H1 (cell line): ENCODE results near the gene GEMIN7. TPM values are rescaled to one million over a fixed set of nuclear protein-coding genes. Genes with fewer than 3 reads are reported as not detected.

Source experiments
- CTCF ChIA-PET: fragments of 300-600 bp; sonication (Branson Sonifier 250); formaldehyde crosslinking; loops from one replicate; lab custom pipeline; 2021; ENCODE audit not compliant: partially characterized antibody; lab: Charles Lee
- POLR2A ChIA-PET: fragments of 300-600 bp; sonication (Branson Sonifier 250); formaldehyde crosslinking; loops from one replicate; lab custom pipeline; 2021; ENCODE audit warnings: inconsistent platforms; ENCODE audit not compliant: partially characterized antibody; lab: Charles Lee
- DNase-seq, 2 experiments: peaks; one replicate each; pipeline versions ENCODE4 v3.0.0 to v3.0.0-alpha.2; 2010 to 2022; ENCODE audit warnings: low spot score in 2 of 2, low read depth in 1 of 2, mixed read lengths in 1 of 2
- FAIRE-seq: peaks from 2 replicates; lab custom pipeline; 2011; peaks lifted over from hg19 to GRCh38; lab: Jason Lieb, UNC
- H2AFZ ChIP-seq: 2 replicates; pipeline ENCODE4 v1.8.1; 2012; ENCODE audit warnings: low read length, inconsistent platforms
- H2AK5ac ChIP-seq: 2 replicates; pipeline ENCODE4 v1.6.1; 2013; ENCODE audit warnings: low read depth, low read length
- H2BK120ac ChIP-seq: replicated peaks from 2 replicates; pipeline ENCODE3; 2013; ENCODE audit warnings: low read depth, low read length, inconsistent platforms
- H2BK12ac ChIP-seq: 2 replicates; pipeline ENCODE4 v1.6.1; 2013; ENCODE audit warnings: low read depth, low read length
- H2BK15ac ChIP-seq: 2 replicates; pipeline ENCODE4 v1.6.1; 2013; ENCODE audit warnings: low read length
- H2BK20ac ChIP-seq: 2 replicates; pipeline ENCODE4 v1.6.1; 2013; ENCODE audit warnings: low read length
- H2BK5ac ChIP-seq: 2 replicates; pipeline ENCODE4 v1.6.1; 2013; ENCODE audit warnings: low read depth, low read length
- H3K14ac ChIP-seq: 2 replicates; pipeline ENCODE4 v1.6.1; 2013; ENCODE audit warnings: inconsistent platforms; ENCODE audit not compliant: insufficient read length
- H3K18ac ChIP-seq: 2 replicates; pipeline ENCODE4 v1.6.1; 2013; ENCODE audit warnings: low read length; ENCODE audit errors: extremely low read depth
- H3K23ac ChIP-seq: 2 replicates; pipeline ENCODE4 v1.6.1; 2013; ENCODE audit warnings: inconsistent platforms; ENCODE audit not compliant: insufficient read length
- H3K23me2 ChIP-seq: 2 replicates; pipeline ENCODE4 v1.6.1; 2013; ENCODE audit warnings: low read depth, low read length
- H3K27ac ChIP-seq: 2 replicates; pipeline ENCODE4 v1.6.1; 2011; ENCODE audit warnings: low read depth, low read length, inconsistent platforms
- H3K27me3 ChIP-seq, 4 experiments: replicated peaks in 1 of 4; 1 replicate in 1 of 4; 2 replicates in 3 of 4; pipeline versions ENCODE4 v1.6.1 to v1.8.1; 2011 to 2013; ENCODE audit warnings: low read length in 3 of 4, mild to moderate bottlenecking in 3 of 4, inconsistent platforms in 2 of 4, mixed read lengths in 2 of 4, moderate library complexity in 1 of 4; ENCODE audit not compliant: control insufficient read depth in 3 of 4, insufficient read depth in 3 of 4; ENCODE audit errors: extremely low read depth in 1 of 4
- H3K36me3 ChIP-seq, 4 experiments: 2 replicates each; pipeline versions ENCODE4 v1.6.1 to v1.8.1; 2011 to 2013; ENCODE audit warnings: mild to moderate bottlenecking in 4 of 4, low read length in 3 of 4, moderate library complexity in 2 of 4, control low read depth in 1 of 4, inconsistent platforms in 1 of 4; ENCODE audit not compliant: insufficient read depth in 4 of 4, control insufficient read depth in 2 of 4
- H3K4ac ChIP-seq: replicated peaks from 2 replicates; pipeline ENCODE3; 2013; ENCODE audit warnings: low read length, low read depth, mixed read lengths, inconsistent platforms; ENCODE audit not compliant: insufficient read length
- H3K4me1 ChIP-seq, 4 experiments: replicated peaks in 1 of 4; 1 replicate in 1 of 4; 2 replicates in 3 of 4; pipeline versions ENCODE4 v1.6.1 to v1.8.1; 2011 to 2013; ENCODE audit warnings: low read length in 3 of 4, inconsistent platforms in 2 of 4, mixed read lengths in 1 of 4; ENCODE audit not compliant: insufficient read depth in 4 of 4, control insufficient read depth in 3 of 4
- H3K4me2 ChIP-seq, 2 experiments: 2 replicates each; pipeline versions ENCODE4 v1.6.1 to v1.8.1; 2011 to 2013; ENCODE audit warnings: low read depth in 2 of 2, low read length in 2 of 2, control low read depth in 1 of 2, inconsistent platforms in 1 of 2, mild to moderate bottlenecking in 1 of 2; ENCODE audit not compliant: insufficient read depth in 1 of 2
- H3K4me3 ChIP-seq, 4 experiments: fragments of 200-600, 300-600 bp in 1 of 4; sonication (generic), shearing (Covaris generic), sonication (Bioruptor Twin) in 1 of 4; 2 replicates each; pipeline versions ENCODE4 v1.5.1 to v1.8.1; 2011 to 2016; ENCODE audit warnings: low read length in 4 of 4, low read depth in 3 of 4, control low read depth in 2 of 4, inconsistent platforms in 2 of 4, mild to moderate bottlenecking in 2 of 4, mixed read lengths in 1 of 4, moderate library complexity in 1 of 4; ENCODE audit not compliant: insufficient read depth in 2 of 4; ENCODE audit errors: extremely low read depth in 1 of 4
- H3K56ac ChIP-seq: replicated peaks from 2 replicates; pipeline ENCODE3; 2013; ENCODE audit warnings: low read depth, mild to moderate bottlenecking, mixed read lengths, low read length, inconsistent platforms; ENCODE audit not compliant: insufficient read length
- H3K79me1 ChIP-seq: 2 replicates; pipeline ENCODE4 v1.6.1; 2013; ENCODE audit warnings: low read depth, low read length, control low read depth
- H3K79me2 ChIP-seq, 2 experiments: 2 replicates each; pipeline versions ENCODE4 v1.6.1 to v1.8.1; 2012 to 2013; ENCODE audit warnings: low read length in 2 of 2, mild to moderate bottlenecking in 2 of 2, inconsistent platforms in 1 of 2; ENCODE audit not compliant: insufficient read depth in 2 of 2, control insufficient read depth in 1 of 2
- H3K9ac ChIP-seq, 4 experiments: replicated peaks in 1 of 4; 1 replicate in 1 of 4; 2 replicates in 3 of 4; pipeline versions ENCODE4 v1.6.1 to v1.8.1; 2011 to 2013; ENCODE audit warnings: low read depth in 3 of 4, low read length in 3 of 4, control low read depth in 2 of 4, mild to moderate bottlenecking in 2 of 4, moderate library complexity in 2 of 4, inconsistent platforms in 1 of 4; ENCODE audit errors: extremely low read depth in 1 of 4
- H3K9me3 ChIP-seq, 2 experiments: 2 replicates each; pipeline versions ENCODE4 v1.6.1 to v1.8.1; 2012 to 2013; ENCODE audit warnings: mild to moderate bottlenecking in 2 of 2, moderate library complexity in 2 of 2, control low read depth in 1 of 2, inconsistent platforms in 1 of 2, low read depth in 1 of 2, low read length in 1 of 2, mixed read lengths in 1 of 2; ENCODE audit not compliant: insufficient read depth in 2 of 2
- H4K20me1 ChIP-seq, 2 experiments: replicated peaks in 1 of 2; 2 replicates each; pipeline versions ENCODE3 to v1.8.1; 2011 to 2013; ENCODE audit warnings: inconsistent platforms in 2 of 2, low read length in 2 of 2, mild to moderate bottlenecking in 1 of 2; ENCODE audit not compliant: insufficient read depth in 2 of 2, control insufficient read depth in 1 of 2
- H4K5ac ChIP-seq: 2 replicates; pipeline ENCODE4 v1.6.1; 2013; ENCODE audit warnings: low read length, low read depth, mixed read lengths, inconsistent platforms; ENCODE audit not compliant: insufficient read length
- H4K8ac ChIP-seq: 2 replicates; pipeline ENCODE4 v1.8.0; 2013; ENCODE audit warnings: mild to moderate bottlenecking, moderate library complexity, low read length, inconsistent platforms; ENCODE audit not compliant: insufficient read depth; ENCODE audit errors: extremely low read depth
- H4K91ac ChIP-seq: replicated peaks from 2 replicates; pipeline ENCODE3; 2013; ENCODE audit warnings: low read length, mixed read lengths, inconsistent platforms; ENCODE audit not compliant: insufficient read length
- ASH2L ChIP-seq: fragments of 200-600, 300-600 bp; sonication (generic); IDR thresholded peaks from one replicate; pipeline ENCODE4 v1.7.1; 2017; ENCODE audit warnings: low read length
- SRF ChIP-seq: IDR thresholded peaks from 2 replicates; pipeline ENCODE4 v1.6.1; 2011; ENCODE audit warnings: mild to moderate bottlenecking, low read depth, low read length, moderate library complexity
- ZNF274 ChIP-seq: IDR thresholded peaks from 2 replicates; pipeline ENCODE4 v1.7.0; 2012; ENCODE audit warnings: low read length, borderline replicate concordance; ENCODE audit errors: extremely low read depth
- WGBS, 2 experiments: shearing (Covaris generic) in 1 of 2; methylation state at CpG; one replicate each; pipeline versions ENCODE4 v1.1.6 to v1.1.7; 2013 to 2015; ENCODE audit warnings: low lambda C conversion rate in 2 of 2, mixed read lengths in 2 of 2, inconsistent platforms in 1 of 2, low coverage in 1 of 2, missing lambda C conversion rate in 1 of 2; ENCODE audit not compliant: insufficient replicate concordance in 2 of 2, insufficient coverage in 1 of 2, insufficient read length in 1 of 2; ENCODE audit errors: extremely low coverage in 1 of 2, missing lambda C conversion rate in 1 of 2; 5-methylcytosine and 5-hydroxymethylcytosine counted together
- polyA plus RNA-seq, 7 experiments: library from polyadenylated mRNA; depleted of rRNA in 3 of 7; stranded (reverse) in 5 of 7; unstranded in 2 of 7; fragments of >200 nt in 5 of 7; fragments of 200-250 nt in 2 of 7; gene quantifications; 1 replicate in 5 of 7; 2 replicates in 1 of 7; 4 replicates in 1 of 7; pipeline versions ENCODE4 v1.2.1 to v1.2.3, GENCODE V29; 2011 to 2013; ENCODE audit warnings: missing spikeins in 2 of 7, mixed read lengths in 2 of 7
- total RNA-seq: library from RNA; stranded (reverse); fragmentation: NEBNext Ultra II Directional; extraction: Animal tissue kit (Norgen Biotek cat#: 25700); gene quantifications from 2 replicates; pipeline ENCODE4 v1.2.1, GENCODE V29; 2021

The GEMIN7 gene
- total and polyA plus RNA-seq, 2 of the 8 experiments (the other 6 are each of a cell fraction or from before 2014, with no cell fraction given): 48.0 to 91.6 TPM

DNA sequence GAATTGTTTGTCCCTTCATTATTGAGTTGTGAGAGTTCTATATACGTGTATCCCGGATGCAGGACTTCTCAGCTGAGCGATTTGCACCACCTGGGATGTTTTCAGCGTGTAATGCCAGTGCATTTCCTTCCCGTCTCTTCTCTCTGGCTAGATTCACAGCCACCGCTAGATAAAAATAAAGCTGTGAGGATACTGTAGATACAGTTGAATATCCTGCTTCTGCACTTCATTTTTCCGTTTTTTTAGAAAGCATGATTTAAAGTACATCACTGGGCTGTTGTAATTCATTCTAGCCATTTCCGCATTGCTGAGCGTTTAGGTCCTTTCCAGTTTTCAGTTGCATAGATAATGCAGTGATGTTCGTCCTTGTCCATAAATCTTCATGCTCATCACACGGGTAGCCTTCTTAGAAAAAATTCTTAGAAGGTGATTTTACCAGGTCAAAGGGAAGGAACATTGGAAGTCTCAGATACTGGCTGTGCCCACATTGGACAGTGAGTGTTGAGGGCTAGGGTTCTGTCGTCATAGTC is 28.6 kb downstream of the GEMIN7 start:
- POLR2A ChIA-PET: interaction anchor here (1.0 to 6.2 kb wide), 2 partner anchors 9 to 29 kb away, joined by 3 to 30 read pairs; partner anchors contain the start of gene GEMIN7
- no peaks in the 10 kb centered on the region for H3K23me2 ChIP-seq
- no peak overlapping the region for H2AFZ ChIP-seq
- H3K36me3 ChIP-seq: no peaks in the 10 kb centered on the region
- no peak overlapping the region for H3K4ac ChIP-seq
- no peak overlapping the region for H3K9ac ChIP-seq
- no peak overlapping the region for H2BK120ac ChIP-seq
- CTCF ChIA-PET: interaction anchor here (0.9 to 3.9 kb wide), 4 partner anchors 11 to 17 kb away, joined by 3 to 19 read pairs (median 6); partner anchors contain the start of gene PPP1R37
- H2BK15ac ChIP-seq: no peak overlapping the region
- H3K4me1 ChIP-seq: peaks cover 0 to 13% (median 5%) of the 10 kb centered on the region in 4 experiments; a peak in 5 of 7 replicates
- no peak for TF ChIP-seq SRF
- TF ChIP-seq ZNF274: no peak
- TF ChIP-seq ASH2L: no peak
- H4K20me1 ChIP-seq: peaks cover 26 to 33% of the 10 kb centered on the region in 2 experiments
- no peak overlapping the region for H4K91ac ChIP-seq
- DNase-seq (no peak), FAIRE-seq (no peak)
- H3K4me3 ChIP-seq: no peak overlapping the region
- no peak overlapping the region for H4K8ac ChIP-seq
- no peak overlapping the region for H3K4me2 ChIP-seq
- no peak overlapping the region for H2BK5ac ChIP-seq
- no peak overlapping the region for H3K18ac ChIP-seq
- peaks cover 6 to 86% of the 10 kb centered on the region in 2 experiments for H3K79me2 ChIP-seq
- H2BK12ac ChIP-seq: no peak overlapping the region
- WGBS, 2 experiments: 89% methylated on average over 12 of the region's 12 CpGs; no CpG with 5 or more reads in 1 of the 2 experiments
- no peak overlapping the region for H3K14ac ChIP-seq
- no peaks in the 10 kb centered on the region for H3K9me3 ChIP-seq
- no peak overlapping the region for H4K5ac ChIP-seq
- no peak overlapping the region for H3K23ac ChIP-seq
- H3K27me3 ChIP-seq: no peaks in the 10 kb centered on the region
- no peak overlapping the region for H3K56ac ChIP-seq
- H3K79me1 ChIP-seq: peaks cover 40% of the 10 kb centered on the region
- H2BK20ac ChIP-seq: no peak overlapping the region
- H3K27ac ChIP-seq: no peak overlapping the region
- no peak overlapping the region for H2AK5ac ChIP-seq
